ENCODE measurements around the gene AEN. TPM values are rescaled to one million over a fixed set of nuclear protein-coding genes. Genes with fewer than 3 reads are reported as not detected.
A peak's percentile ranks its signal among the peaks of the same experiment; 100 is the strongest.

AEN gene
- total and polyA plus RNA-seq, 8 donors: 1.8 to 35.3 (median 14.3) TPM

DNA sequence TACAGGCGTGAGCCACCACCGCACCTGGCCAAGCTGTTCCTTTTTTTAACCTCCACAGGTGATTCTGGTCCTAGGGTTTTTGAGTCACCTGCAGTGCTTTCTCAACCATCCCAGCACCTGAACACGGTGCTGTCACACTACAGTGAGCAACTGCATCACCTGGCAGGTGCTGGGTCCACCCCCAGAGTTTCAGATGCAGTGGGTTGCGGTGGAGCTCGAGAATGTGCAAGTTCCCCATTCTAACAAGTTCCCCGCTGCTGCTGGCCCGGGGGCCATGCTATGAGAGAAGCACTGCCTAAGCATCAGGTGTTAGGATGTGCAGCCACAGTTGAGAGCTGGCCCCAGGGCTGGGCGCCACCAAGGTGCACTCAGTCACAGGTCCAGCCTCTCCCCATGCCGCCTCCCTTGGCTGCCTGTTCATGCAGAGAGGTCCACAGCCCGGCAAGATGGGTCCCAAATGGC is 35.7 kb downstream of the AEN start:
- Histone ChIP-seq H3K9me3 (no peaks in the 10 kb centered on the region), H3K27me3 (no peaks in the 10 kb centered on the region), H3K27ac (peak overlapping the region in 1 of 5 donors; percentile 20), H3K36me3 (peaks cover 0 to 37% (median 18%) of the 10 kb centered on the region in 4 donors), H3K4me1 (peaks cover 0 to 33% (median 12%) of the 10 kb centered on the region in 4 donors), H3K4me3 (no peak overlapping the region)
- intact Hi-C loops (cut with DNase I; ENCODE audit: low total_unique reads): no loop called here
- 78 to 86% (median 81%) methylated on average over 7 to 10 of the region's 10 CpGs for WGBS, 5 donors
- peak; percentile 13 to 41 for DNase-seq
- no peak for TF ChIP-seq CTCF (IDR thresholded peaks at IDR 0.05)
- TF ChIP-seq POLR2A (IDR thresholded peaks at IDR 0.05): no peak
- TF ChIP-seq EP300 (IDR thresholded peaks at IDR 0.05): no peak
- no peak for TF ChIP-seq POLR2AphosphoS5 (IDR thresholded peaks at IDR 0.05)

GRCh38 chr15:88657326-88658069 is 36.4 kb downstream of the AEN start:
- Histone ChIP-seq H3K4me3 (no peak overlapping the region), H3K9me3 (no peaks in the 10 kb centered on the region), H3K36me3 (peaks cover 0 to 33% (median 18%) of the 10 kb centered on the region in 4 donors), H3K27ac (no peak overlapping the region), H3K4me1 (peaks cover 0 to 33% (median 12%) of the 10 kb centered on the region in 4 donors), H3K27me3 (no peaks in the 10 kb centered on the region)
- WGBS, 5 donors: 33 to 58% (median 39%) methylated on average over 6 to 13 of the region's 13 CpGs
- DNase-seq: peak; percentile 49 to 69
- intact Hi-C loops (cut with DNase I; ENCODE audit: low total_unique reads): no loop called here
- TF ChIP-seq POLR2A (IDR thresholded peaks at IDR 0.05): no peak
- peak in 5 of 7 experiments; percentile 41 to 65 (median 62) for TF ChIP-seq CTCF (IDR thresholded peaks at IDR 0.05)
- TF ChIP-seq EP300 (IDR thresholded peaks at IDR 0.05): no peak

DNA sequence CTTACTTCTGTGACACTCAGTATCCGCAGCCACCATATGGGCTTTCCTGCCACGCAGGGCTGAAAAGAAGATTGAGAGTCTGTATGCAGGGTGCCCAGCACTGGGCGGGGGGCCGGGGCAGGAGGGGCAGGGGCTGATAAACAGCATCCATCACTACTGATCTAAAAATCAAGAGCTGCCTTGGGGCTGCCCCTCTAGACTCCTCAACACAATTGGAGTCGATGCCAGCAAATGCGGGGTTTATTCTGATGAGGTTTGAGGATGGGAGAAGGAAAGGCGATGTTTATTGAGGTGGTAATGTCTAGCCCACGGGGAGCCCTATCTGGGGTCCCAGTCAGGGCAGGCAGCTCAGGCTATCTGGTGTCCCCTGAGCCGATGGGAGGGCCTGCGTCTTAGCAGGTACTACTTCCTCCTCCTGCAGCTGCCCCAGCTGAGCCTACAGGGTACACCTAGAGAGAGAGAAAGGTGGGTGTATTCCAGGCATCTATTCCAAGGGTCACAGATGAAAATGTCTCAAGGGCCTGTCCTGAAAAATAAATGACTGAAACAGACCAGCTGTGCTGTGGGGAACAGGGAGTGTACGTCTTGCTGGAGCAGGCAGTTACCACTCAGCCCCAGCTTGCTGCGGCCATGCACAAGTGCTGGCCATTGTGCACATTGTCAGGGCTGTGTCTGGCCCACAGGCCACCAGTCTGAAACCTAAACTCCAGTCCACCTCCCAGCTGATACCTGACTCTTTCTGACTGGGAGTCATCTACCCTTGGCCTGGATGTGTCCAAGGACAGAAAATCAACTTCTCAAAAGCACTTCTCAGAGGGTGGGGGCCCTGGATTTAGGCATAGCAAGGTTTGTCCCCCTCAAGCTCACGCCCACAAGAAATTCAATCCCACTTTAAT is 37.2 kb downstream of the AEN start:
- peaks cover 0 to 25% (median 10%) of the 10 kb centered on the region in 4 donors for H3K36me3 ChIP-seq
- peaks cover 0 to 33% (median 15%) of the 10 kb centered on the region in 4 donors for H3K4me1 ChIP-seq
- no peaks in the 10 kb centered on the region for H3K27me3 ChIP-seq
- no peak overlapping the region for H3K4me3 ChIP-seq
- TF ChIP-seq CTCF (IDR thresholded peaks at IDR 0.05) (no peak), POLR2AphosphoS5 (IDR thresholded peaks at IDR 0.05) (no peak), EP300 (IDR thresholded peaks at IDR 0.05) (no peak), POLR2A (IDR thresholded peaks at IDR 0.05) (no peak)
- WGBS, 5 donors: 73 to 81% (median 77%) methylated on average over 7 to 13 of the region's 13 CpGs
- DNase-seq: peak in 1 of 2 donors; percentile 23
- peak overlapping the region in 1 of 5 donors; percentile 62 for H3K27ac ChIP-seq
- intact Hi-C loops (cut with DNase I; ENCODE audit: low total_unique reads): no loop called here
- H3K9me3 ChIP-seq: no peaks in the 10 kb centered on the region
